Measurements from ENCODE around the gene PARM1.

The PARM1 gene

DNA sequence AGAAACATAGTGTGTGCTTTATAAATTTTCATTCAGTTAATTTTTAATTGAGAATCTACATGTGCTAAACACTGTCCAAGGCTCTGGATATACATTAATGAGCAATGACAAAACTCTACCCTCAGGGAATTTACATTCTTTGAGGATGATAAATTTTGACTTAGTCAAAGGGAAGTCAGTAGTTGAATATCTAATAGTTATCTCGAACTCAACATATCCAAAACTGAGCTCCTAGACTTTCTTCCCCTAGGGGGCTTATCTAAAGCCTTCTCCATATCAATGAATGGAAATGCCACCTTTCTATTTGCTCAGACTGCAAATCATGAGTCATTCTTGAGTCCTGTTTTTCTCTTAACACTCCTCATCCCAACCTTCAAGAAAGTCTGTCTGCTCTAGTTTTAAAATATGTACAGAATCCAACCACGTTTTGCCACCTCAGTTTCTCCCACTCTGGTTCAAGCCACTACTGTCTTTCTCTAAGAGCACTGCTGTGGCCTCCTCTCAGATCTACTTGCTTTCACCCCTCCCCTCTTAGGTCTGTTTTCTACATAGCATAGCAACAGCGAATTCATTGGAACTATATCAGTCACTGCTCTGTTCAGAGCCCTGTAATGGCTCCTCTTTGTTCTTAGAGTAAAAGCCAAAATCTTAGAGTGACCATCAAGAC lies 9.5 kb downstream of the PARM1 start:
- no peak for DNase-seq (ENCODE audit: low read depth)

DNA sequence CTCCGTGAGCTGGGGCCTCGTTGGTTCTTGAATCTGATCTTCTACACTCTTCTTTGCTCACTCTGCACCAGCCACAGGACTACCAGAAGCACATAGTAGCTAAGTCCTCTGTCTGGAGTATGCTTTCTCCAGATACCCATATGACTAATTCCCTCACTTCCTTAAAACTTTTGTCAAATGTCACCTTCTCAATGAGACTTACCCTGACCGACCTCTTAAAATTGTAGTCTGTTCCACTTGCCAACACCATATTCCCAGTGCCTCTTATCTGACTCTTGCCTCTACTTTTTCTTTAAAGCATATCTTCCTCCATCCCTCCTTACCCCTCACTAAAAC lies 10.0 kb downstream of the PARM1 start:
- no peak for DNase-seq (ENCODE audit: low read depth)

DNA sequence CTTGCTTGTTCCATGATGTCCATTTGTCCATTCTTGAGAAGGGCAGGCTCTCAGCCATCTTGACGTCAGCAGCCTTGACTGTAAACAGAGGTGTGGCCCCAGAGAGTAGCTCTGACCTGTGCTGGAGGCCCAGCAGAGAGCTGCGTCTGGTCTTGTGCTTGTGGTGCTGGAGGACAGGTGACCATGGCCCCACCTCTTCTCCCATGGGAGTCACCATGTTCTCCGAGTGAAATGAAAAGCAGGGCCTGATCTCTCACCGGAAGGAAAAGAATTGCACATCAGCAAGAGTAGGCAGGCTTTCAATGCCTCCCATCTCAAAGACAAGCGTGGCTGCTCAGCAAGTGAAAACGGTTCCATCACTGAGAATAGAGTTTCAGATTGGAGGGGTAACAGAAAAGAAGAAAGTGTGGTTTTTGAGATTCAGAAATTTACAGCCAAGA lies 11.5 kb downstream of the PARM1 start:
- DNase-seq (ENCODE audit: low read depth) = no peak

DNA sequence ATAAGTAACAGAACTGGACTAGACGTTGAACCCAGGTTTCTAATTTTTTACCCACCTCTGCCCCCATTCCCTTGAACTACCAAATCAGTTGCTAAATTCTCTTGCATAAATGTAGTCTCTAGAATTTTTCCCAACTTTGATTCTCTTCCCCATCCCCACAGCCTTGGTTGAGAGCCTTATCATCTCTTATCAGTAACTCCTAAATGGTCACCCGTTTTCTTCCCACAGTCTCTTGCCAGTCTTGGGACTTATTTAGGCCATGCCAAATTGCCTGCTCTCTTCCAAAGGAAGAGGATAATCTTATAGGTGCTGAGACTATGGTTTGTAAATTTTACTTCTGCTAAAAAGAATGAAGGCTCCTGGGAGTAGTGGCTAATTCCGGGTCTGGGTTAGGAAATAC lies 13.3 kb downstream of the PARM1 start:
- DNase-seq (ENCODE audit: low read depth) = no peak

DNA sequence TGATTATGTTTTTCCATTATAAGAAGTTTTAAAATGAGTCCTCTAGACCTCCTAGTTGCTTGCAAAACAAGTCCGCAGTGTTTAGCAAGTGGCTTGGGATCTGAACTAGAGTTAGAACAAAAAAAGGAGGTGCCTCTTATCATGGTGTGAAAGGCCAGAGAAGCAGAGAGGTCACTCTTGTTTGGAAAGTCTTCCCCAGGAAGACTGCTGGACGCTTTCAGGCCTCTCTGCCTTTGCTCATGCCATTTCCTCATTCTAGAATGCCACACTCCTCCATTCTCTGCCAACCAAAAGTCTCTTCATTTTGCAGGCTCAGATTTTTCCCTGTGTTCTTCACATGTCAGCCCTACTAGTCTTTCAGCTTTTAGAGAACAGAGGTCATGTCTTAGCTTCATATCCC lies 14.9 kb downstream of the PARM1 start:
- DNase-seq (ENCODE audit: low read depth) = no peak

DNA sequence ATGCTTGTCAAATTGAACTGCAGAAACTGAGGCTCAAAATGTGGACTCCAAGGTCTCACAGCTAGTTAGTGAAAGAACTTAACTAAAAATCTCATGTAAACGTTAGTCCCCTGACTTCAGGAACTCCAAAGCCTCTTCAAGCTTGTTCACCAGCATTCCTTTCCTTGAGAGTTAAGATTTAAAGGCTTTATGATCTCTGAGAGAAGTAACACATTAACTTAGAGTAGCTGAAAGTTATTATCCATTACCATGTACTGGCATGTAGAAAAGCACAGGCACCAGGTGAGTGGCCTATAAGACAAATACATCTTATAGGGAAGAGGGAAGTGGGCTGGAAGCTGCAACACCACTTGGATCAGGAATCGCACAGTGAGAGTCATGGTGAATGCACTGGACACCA lies 15.3 kb downstream of the PARM1 start:
- no peak for DNase-seq (ENCODE audit: low read depth)

DNA sequence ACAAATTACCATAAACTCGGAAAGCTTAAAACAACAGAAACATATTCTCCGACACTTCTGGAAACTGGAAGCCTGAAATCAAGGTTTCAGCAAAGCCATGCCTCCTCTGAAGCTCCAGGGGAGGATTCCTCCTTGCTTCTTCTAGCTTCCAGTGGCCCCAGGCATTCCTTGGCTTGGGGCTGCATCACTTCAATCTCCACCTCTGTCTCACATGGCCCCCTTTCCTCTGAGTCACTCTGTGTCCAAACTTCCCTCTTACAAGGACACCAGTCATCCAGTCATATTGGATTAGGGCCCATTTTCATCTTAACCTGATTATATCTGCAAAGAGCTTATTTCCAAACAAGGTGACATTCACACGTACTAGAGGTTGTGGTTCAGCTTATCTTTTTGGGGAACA lies 17.3 kb downstream of the PARM1 start:
- DNase-seq (ENCODE audit: low read depth) = no peak

DNA sequence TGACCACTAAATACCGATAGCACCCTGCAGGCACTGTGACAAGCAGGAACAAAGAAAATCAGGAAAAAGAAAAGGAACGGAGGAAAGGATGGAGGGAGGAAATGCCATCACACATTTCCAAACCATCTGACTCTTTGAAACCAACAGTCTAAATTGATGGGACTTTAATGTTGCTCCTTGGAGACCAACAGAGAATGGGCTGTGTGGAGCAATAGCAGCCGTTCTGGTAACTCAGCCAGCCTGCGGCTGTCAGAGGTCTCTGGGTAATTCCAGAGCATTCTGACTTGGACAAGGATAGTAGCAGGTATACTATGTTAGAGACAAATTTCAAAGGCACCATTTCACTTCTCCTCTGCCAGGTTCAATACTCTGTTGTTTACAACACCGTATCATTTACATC lies 18.0 kb downstream of the PARM1 start:
- DNase-seq (ENCODE audit: low read depth) = no peak

DNA sequence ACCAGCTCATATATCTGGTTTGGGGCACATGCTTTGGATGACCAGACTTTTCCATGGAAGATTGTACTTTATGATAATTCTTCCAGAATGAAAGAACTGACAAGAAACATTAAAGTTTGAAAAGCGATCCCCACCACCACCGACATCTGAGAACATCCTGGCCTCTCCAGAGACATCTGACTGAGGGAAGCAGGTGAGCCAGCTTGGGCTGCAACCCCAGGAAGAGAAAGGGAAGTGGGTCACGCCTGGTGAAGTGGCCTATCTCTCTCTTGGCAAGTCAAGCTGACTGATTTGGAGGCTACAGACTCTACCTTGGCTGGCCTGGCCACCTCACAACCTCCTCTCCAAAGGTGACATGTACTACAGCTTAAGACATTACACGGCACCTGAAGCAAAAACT lies 20.7 kb downstream of the PARM1 start:
- no peak for DNase-seq (ENCODE audit: low read depth)

DNA sequence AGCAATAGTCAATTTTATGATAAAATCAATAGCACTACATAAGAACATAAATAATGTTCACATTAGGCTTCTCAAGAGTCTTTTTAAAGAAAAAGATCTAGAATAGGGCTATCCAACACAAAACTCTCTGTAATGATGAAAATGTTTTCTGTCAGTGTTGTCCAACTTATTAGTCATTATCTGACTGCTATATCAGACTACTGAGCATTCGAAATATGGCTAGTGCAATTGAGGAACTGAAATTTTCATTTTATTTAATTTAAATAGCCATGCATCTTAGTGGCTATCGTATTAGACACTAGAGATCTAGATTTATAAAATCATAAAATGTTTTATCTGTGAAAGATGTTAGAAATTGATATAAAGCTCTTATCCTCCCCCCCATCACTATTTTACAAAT lies 26.0 kb downstream of the PARM1 start:
- no peak for DNase-seq (ENCODE audit: low read depth)

DNA sequence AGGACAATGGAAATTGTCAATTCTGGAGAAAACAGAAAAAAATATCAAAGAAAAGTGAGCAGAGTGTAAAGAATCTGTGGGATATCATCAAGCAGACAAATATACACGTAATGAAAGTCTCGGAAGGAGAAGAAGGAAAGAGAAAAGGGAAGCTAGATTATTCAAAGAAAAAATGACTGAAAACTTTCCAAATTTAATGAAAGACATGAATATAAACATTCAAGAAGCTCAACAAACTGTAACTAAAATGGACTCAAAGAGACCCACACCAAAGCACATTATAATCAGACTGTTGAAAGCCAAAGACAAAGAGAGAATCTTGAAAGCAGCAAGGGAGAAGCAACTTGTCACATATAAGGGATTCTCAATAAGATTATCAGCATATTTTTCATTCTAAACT lies 28.3 kb downstream of the PARM1 start:
- DNase-seq (ENCODE audit: low read depth) = no peak

DNA sequence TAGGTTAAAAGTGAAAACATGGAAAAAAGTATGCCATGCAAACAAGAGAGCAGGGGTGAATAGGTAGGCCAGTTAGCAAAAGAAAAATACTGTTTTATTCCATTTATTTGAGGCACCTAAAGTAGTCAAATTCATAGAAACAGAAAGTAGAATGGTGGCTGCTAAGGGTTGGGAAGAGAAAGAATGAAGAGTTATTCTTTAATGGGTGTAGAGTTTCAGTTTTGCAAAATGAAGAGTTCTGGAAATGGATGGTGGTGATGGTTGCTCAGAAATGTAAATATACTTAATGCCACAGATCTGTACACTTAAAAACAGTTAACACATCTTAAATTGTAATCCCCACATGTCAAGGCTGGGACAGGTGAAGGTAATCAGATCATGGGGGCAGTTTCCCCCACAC lies 29.7 kb downstream of the PARM1 start:
- DNase-seq (ENCODE audit: low read depth) = no peak

DNA sequence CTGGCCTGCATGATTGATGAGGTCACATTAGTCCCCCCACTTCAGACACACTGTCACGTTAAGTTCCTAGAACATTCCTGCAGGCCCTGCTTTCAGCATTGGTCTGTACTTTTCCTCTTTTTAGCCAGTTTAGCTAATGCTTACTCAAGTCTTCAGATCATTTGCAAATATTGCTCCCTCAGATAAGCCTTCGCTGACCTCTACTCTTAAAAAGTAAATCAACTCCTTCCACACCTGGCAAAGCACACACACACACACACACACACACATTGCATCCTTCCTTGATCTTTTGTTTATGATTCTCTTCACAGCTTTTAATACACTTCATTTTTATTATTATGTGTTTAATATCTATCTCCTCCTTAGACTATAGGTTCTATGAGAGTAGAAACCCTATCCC lies 31.4 kb downstream of the PARM1 start:
- no peak for DNase-seq (ENCODE audit: low read depth)

DNA sequence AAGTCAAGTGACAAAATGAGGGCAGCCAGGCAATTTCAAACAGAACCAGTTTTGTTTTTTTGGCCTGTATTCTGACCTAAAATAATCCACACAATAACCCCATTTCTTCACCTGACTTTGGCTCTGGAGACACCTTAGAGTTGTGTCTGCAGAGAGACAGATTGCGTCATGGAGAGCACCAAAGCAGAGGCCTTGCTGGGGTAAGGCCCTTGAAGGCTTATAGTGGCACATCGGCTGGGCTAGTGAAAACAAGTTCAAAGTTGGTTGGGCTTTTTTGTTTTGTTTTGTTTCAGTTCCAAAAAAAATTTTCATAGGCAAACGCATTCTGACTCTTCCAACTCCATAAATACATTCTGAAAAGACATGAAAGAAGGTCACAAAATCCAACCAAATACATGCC lies 34.4 kb downstream of the PARM1 start:
- no peak for DNase-seq (ENCODE audit: low read depth)

DNA sequence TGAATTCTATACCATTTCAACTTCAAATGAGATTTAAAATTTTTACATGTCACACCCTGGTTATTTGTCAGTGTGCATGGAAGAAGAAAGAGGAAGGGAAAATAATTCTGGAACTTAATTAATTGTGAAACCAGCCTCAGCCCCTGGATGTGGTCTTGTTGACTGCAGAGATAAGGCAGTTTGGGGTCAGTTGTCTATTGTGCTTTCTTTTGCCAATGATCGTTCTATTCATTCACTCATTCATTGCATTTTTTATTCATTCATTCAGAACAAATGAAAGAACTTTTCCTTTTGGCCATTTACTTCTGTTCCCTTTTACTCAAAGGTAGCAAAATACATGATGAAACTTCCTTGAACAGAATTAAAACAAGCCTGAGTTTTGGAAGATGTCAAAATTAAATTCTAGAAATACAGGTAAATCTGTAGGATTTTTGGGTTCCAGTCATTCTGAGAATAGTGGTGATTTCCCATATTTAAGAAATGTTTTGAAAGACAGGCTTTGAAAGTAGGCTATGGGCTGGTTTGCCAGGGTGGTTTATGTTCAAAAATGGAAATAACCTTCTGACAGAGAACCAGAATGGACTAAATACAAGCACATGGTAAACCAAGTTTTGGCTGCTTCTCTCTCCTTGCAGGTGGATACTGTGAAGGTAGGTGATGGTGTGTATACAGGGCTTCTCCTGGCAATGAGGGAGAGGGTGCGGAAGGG lies 35.7 kb downstream of the PARM1 start:
- no peak for DNase-seq (ENCODE audit: low read depth)

DNA sequence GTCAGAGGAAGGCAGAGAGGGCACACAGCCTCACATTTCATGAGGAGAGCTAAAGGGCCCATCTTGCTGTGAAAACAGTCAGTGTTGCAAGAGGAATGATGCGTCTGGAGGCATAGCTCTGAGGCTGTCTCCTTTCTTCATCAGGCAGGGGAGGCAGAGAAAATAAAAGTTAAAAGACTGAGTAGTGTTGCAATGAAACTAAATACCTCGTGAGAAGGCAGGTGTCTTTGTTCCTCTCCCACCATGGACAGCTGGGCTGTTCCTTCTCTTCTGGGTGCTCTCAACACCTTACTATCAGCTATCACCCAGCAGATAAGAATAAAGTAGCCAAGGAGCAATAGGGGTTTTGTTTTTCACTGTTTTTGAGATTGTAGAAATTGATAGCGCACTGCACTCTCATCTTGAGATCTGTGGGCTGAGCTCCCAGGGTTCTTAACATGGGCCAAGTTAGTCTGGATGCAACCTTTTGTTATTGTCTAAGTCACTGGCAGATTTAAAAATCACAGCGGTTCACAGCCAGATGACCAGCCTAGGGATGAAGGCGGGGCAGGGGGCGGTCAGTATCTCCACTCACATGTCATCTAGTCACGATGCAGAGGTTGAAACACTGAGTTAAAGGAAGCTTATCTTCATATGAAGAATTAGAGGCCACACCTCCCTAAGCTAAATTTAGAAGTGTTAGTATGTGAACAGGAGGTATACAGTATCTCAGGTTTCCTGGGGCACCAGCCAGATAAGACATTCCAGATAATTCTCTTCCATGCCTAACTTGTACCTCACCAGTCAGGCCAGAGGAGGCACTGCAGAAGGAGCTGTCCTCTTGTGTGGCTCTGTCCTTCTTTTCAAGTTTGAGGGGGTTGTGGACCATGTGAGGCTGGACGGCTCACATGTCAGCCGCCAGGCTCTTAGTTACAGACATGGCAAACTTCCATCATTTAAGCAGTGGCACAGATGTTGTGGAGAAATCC lies 36.9 kb downstream of the PARM1 start:
- DNase-seq (ENCODE audit: low read depth) = no peak

DNA sequence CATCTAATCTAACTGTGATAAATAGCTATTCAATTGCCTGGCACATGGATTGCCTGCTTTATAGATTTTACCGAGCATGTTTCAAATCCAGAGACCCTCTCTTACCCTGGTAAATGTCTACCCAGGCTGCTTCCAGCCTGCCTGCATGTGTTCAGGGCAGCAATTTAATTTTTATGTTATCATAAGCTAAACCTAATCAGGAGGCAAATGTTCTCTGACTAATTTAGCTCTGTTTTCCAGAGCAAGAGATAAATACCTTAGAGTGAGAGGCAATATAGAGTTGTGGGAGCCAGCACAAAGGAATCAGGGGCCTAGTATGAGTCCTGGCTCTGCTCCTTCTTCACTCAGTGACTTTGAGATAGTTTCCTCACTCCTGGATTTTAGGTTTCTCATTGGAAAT lies 37.7 kb downstream of the PARM1 start:
- DNase-seq (ENCODE audit: low read depth) = no peak

DNA sequence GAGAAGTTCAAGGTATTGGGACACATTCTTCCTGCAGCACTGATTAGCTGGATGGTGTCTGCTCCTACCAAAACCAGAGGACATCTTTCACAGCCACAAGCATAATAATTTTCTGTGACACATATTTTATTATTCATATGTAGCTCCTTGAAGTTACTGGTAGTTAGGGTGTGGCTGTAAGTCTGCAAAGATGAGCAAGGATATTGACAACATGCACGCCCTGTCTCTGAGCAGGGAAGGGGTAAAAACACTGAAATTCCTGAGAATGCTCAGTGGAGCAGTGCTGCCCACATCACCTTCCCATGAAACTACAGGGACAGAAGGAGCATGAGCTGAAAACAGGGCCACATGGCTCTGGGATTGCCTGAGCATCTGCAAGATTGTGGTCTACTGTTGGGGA lies 38.9 kb downstream of the PARM1 start:
- DNase-seq (ENCODE audit: low read depth) = no peak

DNA sequence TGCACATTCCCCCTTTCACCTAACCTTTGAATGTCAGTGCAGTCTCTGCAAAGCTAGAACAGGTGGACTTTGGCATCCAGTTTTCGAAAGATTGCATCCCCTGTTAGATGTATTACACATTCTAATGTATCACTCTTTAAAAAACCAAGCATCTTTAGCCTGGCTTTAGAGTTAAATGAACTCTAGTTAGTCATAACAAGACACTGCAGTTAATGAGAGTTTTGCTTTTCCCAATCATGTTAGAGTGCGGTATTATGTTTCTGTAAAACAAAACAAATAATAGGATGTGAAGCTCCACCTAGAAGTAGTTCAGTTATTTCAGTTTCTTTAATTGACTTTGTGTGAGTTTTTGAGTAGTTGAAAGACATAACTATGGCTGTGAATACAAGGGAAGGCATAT lies 42.2 kb downstream of the PARM1 start:
- DNase-seq (ENCODE audit: low read depth) = no peak

DNA sequence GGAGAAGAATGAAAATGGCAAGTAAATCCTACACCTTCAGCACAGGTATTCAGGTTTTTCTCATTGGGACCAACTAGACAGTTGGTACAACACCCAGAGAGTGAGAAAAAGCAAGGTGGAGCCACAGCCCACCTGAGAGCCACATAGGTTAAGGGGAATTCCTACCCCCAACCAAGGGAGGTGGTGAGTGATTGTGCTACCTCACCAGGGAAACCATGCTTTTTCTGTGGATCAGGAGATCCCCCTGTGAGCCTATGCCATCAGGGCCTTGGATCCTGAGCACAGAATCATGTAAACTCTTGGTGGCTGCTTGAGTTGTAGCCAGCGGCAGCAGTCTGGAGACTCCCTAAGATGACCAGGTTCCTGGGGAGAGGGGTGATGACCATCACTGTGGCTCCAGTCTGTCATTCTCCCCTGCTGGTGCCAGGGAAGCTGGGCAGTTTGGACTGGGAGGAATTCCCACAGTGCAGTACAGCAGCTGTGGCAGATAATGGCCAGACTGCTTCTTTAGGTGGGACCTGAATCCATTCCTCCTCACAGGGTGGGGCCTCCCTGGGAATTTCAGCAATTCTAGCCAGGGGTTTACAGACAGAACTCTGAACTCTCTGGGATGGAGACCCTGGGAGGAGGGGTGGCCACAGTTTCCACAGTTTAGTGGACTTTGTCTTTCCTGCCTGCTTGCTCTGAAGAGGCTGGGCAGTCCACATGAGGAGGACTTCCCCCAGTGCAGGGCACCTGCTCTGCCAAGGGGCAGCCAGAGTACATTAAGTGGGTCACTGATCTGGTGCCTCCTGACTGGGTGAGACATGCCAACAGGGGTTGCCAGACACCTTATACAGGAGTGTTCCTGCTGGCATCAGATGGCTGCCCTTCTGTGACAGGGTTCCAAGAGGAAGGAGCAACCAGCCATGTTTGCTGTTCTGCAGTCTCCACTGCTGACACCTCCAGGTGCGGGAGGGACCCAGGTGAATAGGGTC lies 43.2 kb downstream of the PARM1 start:
- no peak for DNase-seq (ENCODE audit: low read depth)

DNA sequence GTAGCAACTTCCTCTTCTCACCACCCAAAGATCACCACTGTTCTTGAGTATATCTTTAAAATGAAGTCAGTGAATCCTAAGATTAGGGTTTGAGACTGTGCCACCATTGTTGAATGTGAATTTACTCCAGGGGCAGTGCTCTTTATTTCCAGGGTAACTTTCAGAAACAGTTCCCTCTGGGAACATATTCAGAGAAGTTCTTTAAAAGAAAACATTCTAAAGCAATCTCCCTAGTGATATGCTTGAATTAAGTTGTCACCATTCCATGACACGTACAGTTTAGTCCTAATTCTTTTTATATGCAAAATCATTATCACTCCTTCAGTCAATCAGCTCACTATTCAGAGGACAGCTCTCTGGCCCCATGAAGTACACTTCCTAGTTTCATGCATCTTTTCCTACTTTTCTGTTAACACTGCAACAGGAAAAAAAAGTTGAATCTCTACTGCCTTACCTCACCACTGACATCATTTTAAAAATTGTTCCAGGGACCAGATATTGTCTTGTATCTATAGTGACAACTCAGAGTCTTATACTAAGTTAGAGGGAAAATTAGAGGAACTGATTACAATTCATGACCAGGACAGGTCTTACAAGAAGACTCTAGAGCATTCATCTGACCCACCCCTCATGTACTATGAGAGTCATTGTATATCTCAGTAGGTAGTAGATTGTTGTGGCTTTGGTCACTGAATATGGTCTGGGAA lies 49.8 kb downstream of the PARM1 start:
- no peak for DNase-seq (ENCODE audit: low read depth)

Data from HS-27A (cell line).